Activated naive CD4-positive, alpha-beta T cell treated with anti-CD3 and anti-CD28 coated beads for 36 hours (primary cell): ENCODE results near the gene SUSD2. TPM values are rescaled to one million over a fixed set of nuclear protein-coding genes. Genes with fewer than 3 reads are reported as not detected.

Experiments
- CTCF ChIA-PET: fragments of 350-600 bp; sonication (Branson Sonifier 250); formaldehyde crosslinking; loops from one replicate; lab custom pipeline; 2021; ENCODE audit warnings: antibody characterized with exemption; lab: Charles Lee
- DNase-seq: peaks from one replicate; pipeline ENCODE4 v3.0.0-alpha.2; 2020
- H3K27ac Mint-ChIP-seq: one replicate; pipeline ENCODE4 v1.8.0; 2021; ENCODE audit warnings: mild to moderate bottlenecking, mixed read lengths
- H3K27me3 Mint-ChIP-seq: one replicate; pipeline ENCODE4 v1.8.0; 2021; ENCODE audit warnings: low read depth, mixed read lengths
- H3K36me3 Mint-ChIP-seq: one replicate; pipeline ENCODE4 v1.8.0; 2021; ENCODE audit warnings: low read depth, mixed read lengths
- H3K4me1 Mint-ChIP-seq: one replicate; pipeline ENCODE4 v1.8.0; 2021; ENCODE audit warnings: low read depth, mixed read lengths
- H3K4me3 Mint-ChIP-seq: one replicate; pipeline ENCODE4 v1.8.0; 2021; ENCODE audit warnings: mild to moderate bottlenecking, moderate library complexity, mixed read lengths
- H3K9me3 Mint-ChIP-seq: one replicate; pipeline ENCODE4 v1.8.0; 2021; ENCODE audit warnings: mixed read lengths
- intact Hi-C: fragments of 100-400 bp; cut with micrococcal nuclease; formaldehyde crosslinking; loops from one replicate; pipeline ENCODE4 v1.15.1; 2023
- total RNA-seq, 2 experiments: library from RNA; stranded (reverse); gene quantifications; one replicate each; pipeline ENCODE4 v1.2.3, GENCODE V29; 2021

The SUSD2 gene
- total RNA-seq, 2 experiments from 2014 or later: 0.21 to 0.22 TPM

GRCh38 chr22:24164940-24165339, 16.3 kb upstream of the SUSD2 start:
- Mint-ChIP-seq H3K9me3 (no peaks in the 10 kb centered on the region), H3K36me3 (peaks cover 2% of the 10 kb centered on the region), H3K4me1 (peaks cover 8% of the 10 kb centered on the region), H3K4me3 (no peak overlapping the region), H3K27me3 (no peaks in the 10 kb centered on the region), H3K27ac (no peak overlapping the region)
- intact Hi-C loops: no loop called here
- CTCF ChIA-PET: interaction anchor here (1.9 to 2.1 kb wide), 2 partner anchors 10 kb away, joined by 7 read pairs; no protein-coding TSS in a partner anchor
- DNase-seq: no peak

- DNase-seq: no peak
- Mint-ChIP-seq H3K27ac (no peak overlapping the region), H3K9me3 (no peaks in the 10 kb centered on the region), H3K27me3 (no peaks in the 10 kb centered on the region), H3K4me1 (peaks cover 4% of the 10 kb centered on the region), H3K4me3 (no peak overlapping the region), H3K36me3 (no peaks in the 10 kb centered on the region)
- intact Hi-C loops: no loop called here
- CTCF ChIA-PET: interaction anchor here (0.9 to 2.1 kb wide), 3 partner anchors 9 to 10 kb away, joined by 4 to 7 read pairs (median 7); no protein-coding TSS in a partner anchor
These were observed 15.6 kb upstream of the SUSD2 start for GRCh38 chr22:24165673-24166072.

- Mint-ChIP-seq H3K4me3 (no peak overlapping the region), H3K27ac (no peak overlapping the region), H3K27me3 (no peaks in the 10 kb centered on the region), H3K9me3 (no peaks in the 10 kb centered on the region), H3K36me3 (peaks cover 2% of the 10 kb centered on the region), H3K4me1 (peaks cover 2% of the 10 kb centered on the region)
- DNase-seq: no peak
- intact Hi-C loops: no loop called here
- CTCF ChIA-PET: no interaction called here
These were observed 14.5 kb upstream of the SUSD2 start for GRCh38 chr22:24166811-24167210.

- no peaks in the 10 kb centered on the region for H3K9me3 Mint-ChIP-seq
- no peak overlapping the region for H3K27ac Mint-ChIP-seq
- intact Hi-C loops: loop anchor here (10.0 kb wide), 1 partner anchor 165 kb away; the partner anchor contains the start of gene GSTT4
- CTCF ChIA-PET: interaction anchor here (0.9 kb wide), 1 partner anchor 12 kb away, joined by 3 read pairs; no protein-coding TSS in a partner anchor
- H3K4me1 Mint-ChIP-seq: no peaks in the 10 kb centered on the region
- DNase-seq: no peak
- no peaks in the 10 kb centered on the region for H3K27me3 Mint-ChIP-seq
- peaks cover 2% of the 10 kb centered on the region for H3K36me3 Mint-ChIP-seq
- no peak overlapping the region for H3K4me3 Mint-ChIP-seq
These were observed 11.7 kb upstream of the SUSD2 start for GRCh38 chr22:24169439-24170058.

GRCh38 chr22:24170188-24170587, 11.1 kb upstream of the SUSD2 start:
- H3K27ac Mint-ChIP-seq: no peak overlapping the region
- no peak overlapping the region for H3K4me3 Mint-ChIP-seq
- intact Hi-C loops: loop anchor here (10.0 kb wide), 1 partner anchor 165 kb away; the partner anchor contains the start of gene GSTT4
- DNase-seq: no peak
- H3K36me3 Mint-ChIP-seq: peaks cover 2% of the 10 kb centered on the region
- H3K9me3 Mint-ChIP-seq: no peaks in the 10 kb centered on the region
- CTCF ChIA-PET: no interaction called here
- H3K4me1 Mint-ChIP-seq: no peaks in the 10 kb centered on the region
- no peaks in the 10 kb centered on the region for H3K27me3 Mint-ChIP-seq

- intact Hi-C loops: loop anchor here (10.0 kb wide), 1 partner anchor 166 kb away; the partner anchor contains the start of gene GSTT4
- no peaks in the 10 kb centered on the region for H3K27me3 Mint-ChIP-seq
- H3K27ac Mint-ChIP-seq: no peak overlapping the region
- DNase-seq: no peak
- H3K4me1 Mint-ChIP-seq: no peaks in the 10 kb centered on the region
- CTCF ChIA-PET: interaction anchor here (1.3 kb wide), 1 partner anchor 72 kb away, joined by 5 read pairs; no protein-coding TSS in a partner anchor
- H3K36me3 Mint-ChIP-seq: peaks cover 2% of the 10 kb centered on the region
- no peak overlapping the region for H3K4me3 Mint-ChIP-seq
- H3K9me3 Mint-ChIP-seq: no peaks in the 10 kb centered on the region
These were observed 10.7 kb upstream of the SUSD2 start for GRCh38 chr22:24170632-24171031.

GRCh38 chr22:24171822-24172221, 9.5 kb upstream of the SUSD2 start:
- Mint-ChIP-seq H3K27ac (no peak overlapping the region), H3K4me3 (no peak overlapping the region), H3K36me3 (peaks cover 2% of the 10 kb centered on the region), H3K9me3 (no peaks in the 10 kb centered on the region), H3K27me3 (no peaks in the 10 kb centered on the region), H3K4me1 (no peaks in the 10 kb centered on the region)
- CTCF ChIA-PET: interaction anchor here (1.3 kb wide), 1 partner anchor 71 kb away, joined by 5 read pairs; no protein-coding TSS in a partner anchor
- intact Hi-C loops: loop anchor here (10.0 kb wide), 1 partner anchor 167 kb away; the partner anchor contains the start of gene GSTT4
- no peak for DNase-seq

- H3K27ac Mint-ChIP-seq: peak overlapping the region; percentile 10
- H3K36me3 Mint-ChIP-seq: peaks cover 2% of the 10 kb centered on the region
- H3K27me3 Mint-ChIP-seq: no peaks in the 10 kb centered on the region
- no peak overlapping the region for H3K4me3 Mint-ChIP-seq
- no peaks in the 10 kb centered on the region for H3K9me3 Mint-ChIP-seq
- H3K4me1 Mint-ChIP-seq: peaks cover 2% of the 10 kb centered on the region
- intact Hi-C loops: loop anchor here (1.0 to 10.0 kb wide), 4 partner anchors 42 to 193 kb away; partner anchors contain the start of genes GSTT2 and GSTT4
- CTCF ChIA-PET: interaction anchor here (0.7 to 4.6 kb wide), 13 partner anchors 9 to 75 kb away, joined by 3 to 42 read pairs (median 6); no protein-coding TSS in a partner anchor
- peak; percentile 75 for DNase-seq
These were observed 6.0 kb upstream of the SUSD2 start for GRCh38 chr22:24175160-24175808.

- intact Hi-C loops: loop anchor here (5.0 to 10.0 kb wide), 2 partner anchors 171 to 194 kb away; partner anchors contain the start of genes GSTT2 and GSTT4
- no peak for DNase-seq
These were observed 5.2 kb upstream of the SUSD2 start for GRCh38 chr22:24176040-24176439.

GRCh38 chr22:24176630-24177029, 4.7 kb upstream of the SUSD2 start:
- Mint-ChIP-seq H3K4me3 (no peak overlapping the region), H3K27ac (no peak overlapping the region), H3K4me1 (peaks cover 2% of the 10 kb centered on the region), H3K36me3 (peaks cover under 1% of the 10 kb centered on the region), H3K9me3 (no peaks in the 10 kb centered on the region), H3K27me3 (no peaks in the 10 kb centered on the region)
- intact Hi-C loops: loop anchor here (5.0 to 10.0 kb wide), 2 partner anchors 172 to 194 kb away; partner anchors contain the start of genes GSTT2 and GSTT4
- CTCF ChIA-PET: interaction anchor here (4.6 kb wide), 1 partner anchor 21 kb away, joined by 42 read pairs; no protein-coding TSS in a partner anchor
- no peak for DNase-seq

More at GRCh38 chr22:24176040-24176439, 5.2 kb upstream of the SUSD2 start:
- Mint-ChIP-seq H3K9me3 (no peaks in the 10 kb centered on the region), H3K27ac (no peak overlapping the region), H3K4me3 (no peak overlapping the region), H3K4me1 (peaks cover 2% of the 10 kb centered on the region), H3K27me3 (no peaks in the 10 kb centered on the region), H3K36me3 (peaks cover 2% of the 10 kb centered on the region)
- CTCF ChIA-PET: interaction anchor here (1.7 to 4.6 kb wide), 2 partner anchors 20 to 26 kb away, joined by 6 to 42 read pairs; no protein-coding TSS in a partner anchor

- intact Hi-C loops: loop anchor here (5.0 to 10.0 kb wide), 2 partner anchors 172 to 195 kb away; partner anchors contain the start of genes GSTT2 and GSTT4
- no peak for DNase-seq
- no peaks in the 10 kb centered on the region for H3K9me3 Mint-ChIP-seq
- H3K36me3 Mint-ChIP-seq: no peaks in the 10 kb centered on the region
- peaks cover 2% of the 10 kb centered on the region for H3K4me1 Mint-ChIP-seq
- H3K4me3 Mint-ChIP-seq: no peak overlapping the region
- H3K27ac Mint-ChIP-seq: no peak overlapping the region
- CTCF ChIA-PET: interaction anchor here (4.6 kb wide), 1 partner anchor 21 kb away, joined by 42 read pairs; no protein-coding TSS in a partner anchor
- H3K27me3 Mint-ChIP-seq: no peaks in the 10 kb centered on the region
These were observed 4.2 kb upstream of the SUSD2 start for GRCh38 chr22:24177045-24177444.

- CTCF ChIA-PET: no interaction called here
- no peak overlapping the region for H3K4me3 Mint-ChIP-seq
- H3K9me3 Mint-ChIP-seq: no peaks in the 10 kb centered on the region
- no peak for DNase-seq
- H3K27ac Mint-ChIP-seq: no peak overlapping the region
- intact Hi-C loops: loop anchor here (5.0 to 10.0 kb wide), 2 partner anchors 173 to 195 kb away; partner anchors contain the start of genes GSTT2 and GSTT4
- no peaks in the 10 kb centered on the region for H3K36me3 Mint-ChIP-seq
- no peaks in the 10 kb centered on the region for H3K27me3 Mint-ChIP-seq
- peaks cover 2% of the 10 kb centered on the region for H3K4me1 Mint-ChIP-seq
These were observed 3.8 kb upstream of the SUSD2 start for GRCh38 chr22:24177456-24177855.
